KOPT-K1 (cell line): ENCODE results near the gene PDYN.

Experiments
- H3K27ac ChIP-seq: fragments of 200-600 bp; sonication (generic); 2 replicates; pipeline ENCODE4 v1.5.1; 2016; ENCODE audit warnings: antibody characterized with exemption, mild to moderate bottlenecking, low read depth, low read length; ENCODE audit not compliant: poor library complexity, severe bottlenecking
- H3K36me3 ChIP-seq: fragments of 200-600 bp; sonication (generic); 2 replicates; pipeline ENCODE4 v1.5.1; 2017; ENCODE audit warnings: antibody characterized with exemption, mild to moderate bottlenecking, low read length, moderate library complexity; ENCODE audit not compliant: insufficient read depth
- H3K9me3 ChIP-seq: fragments of 200-600 bp; sonication (generic); 2 replicates; pipeline ENCODE4 v1.5.1; 2017; ENCODE audit warnings: antibody characterized with exemption, low read length, mild to moderate bottlenecking; ENCODE audit not compliant: insufficient read depth, poor library complexity, severe bottlenecking

The PDYN gene

GRCh38 chr20:1973601-1974440 is 20.0 kb downstream of the PDYN start:
- Histone ChIP-seq H3K9me3 (no peaks in the 10 kb centered on the region), H3K36me3 (no peaks in the 10 kb centered on the region), H3K27ac (no peak overlapping the region)

GRCh38 chr20:1971893-1972586 is 21.8 kb downstream of the PDYN start:
- H3K36me3 ChIP-seq = no peaks in the 10 kb centered on the region
- no peak overlapping the region for H3K27ac ChIP-seq
- H3K9me3 ChIP-seq = no peaks in the 10 kb centered on the region

- Histone ChIP-seq H3K36me3 (no peaks in the 10 kb centered on the region), H3K27ac (no peak overlapping the region), H3K9me3 (no peaks in the 10 kb centered on the region)
Observed at GRCh38 chr20:1968964-1969363, 24.9 kb downstream of the PDYN start.

DNA sequence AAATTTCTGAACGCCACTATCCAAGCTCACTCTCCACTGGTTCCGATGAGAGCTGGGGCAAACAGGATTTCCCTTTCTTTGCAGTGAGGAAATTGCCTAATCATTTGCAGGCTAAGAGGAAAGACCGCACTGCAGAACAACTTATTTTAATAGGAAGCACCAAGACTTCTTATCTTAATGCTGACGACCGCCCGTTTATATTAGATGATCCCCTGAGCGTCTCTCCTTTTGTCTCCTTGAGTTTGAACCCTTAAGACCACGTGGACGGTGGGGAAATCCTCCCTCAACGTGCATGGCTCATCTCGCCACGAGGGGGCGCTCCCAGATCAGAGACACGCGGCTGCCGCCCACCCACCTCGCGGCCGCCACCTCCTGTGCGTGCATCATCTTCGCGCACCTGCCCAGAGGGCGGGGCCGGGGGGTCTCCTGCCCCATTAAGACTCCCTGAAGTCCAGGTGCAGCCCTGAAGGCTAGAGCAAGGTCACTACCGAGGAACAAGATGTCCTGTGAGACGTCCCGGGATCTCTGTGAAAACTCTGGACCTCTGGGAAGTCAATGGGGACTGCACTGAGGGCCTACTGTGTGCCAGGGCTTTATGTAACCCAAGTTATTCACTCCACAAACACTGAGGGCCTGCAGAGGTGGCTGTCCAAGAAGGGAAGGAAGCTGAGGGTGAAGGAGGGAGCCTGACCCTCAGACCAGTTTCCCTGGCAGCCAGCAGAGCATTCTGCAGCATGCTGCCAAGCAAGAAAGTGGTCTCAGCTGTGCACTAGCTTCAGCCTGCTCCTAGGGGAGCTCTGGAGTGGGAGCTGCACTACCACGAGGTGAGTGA is 28.1 kb downstream of the PDYN start:
- no peaks in the 10 kb centered on the region for H3K36me3 ChIP-seq
- no peak overlapping the region for H3K27ac ChIP-seq
- H3K9me3 ChIP-seq = no peaks in the 10 kb centered on the region

DNA sequence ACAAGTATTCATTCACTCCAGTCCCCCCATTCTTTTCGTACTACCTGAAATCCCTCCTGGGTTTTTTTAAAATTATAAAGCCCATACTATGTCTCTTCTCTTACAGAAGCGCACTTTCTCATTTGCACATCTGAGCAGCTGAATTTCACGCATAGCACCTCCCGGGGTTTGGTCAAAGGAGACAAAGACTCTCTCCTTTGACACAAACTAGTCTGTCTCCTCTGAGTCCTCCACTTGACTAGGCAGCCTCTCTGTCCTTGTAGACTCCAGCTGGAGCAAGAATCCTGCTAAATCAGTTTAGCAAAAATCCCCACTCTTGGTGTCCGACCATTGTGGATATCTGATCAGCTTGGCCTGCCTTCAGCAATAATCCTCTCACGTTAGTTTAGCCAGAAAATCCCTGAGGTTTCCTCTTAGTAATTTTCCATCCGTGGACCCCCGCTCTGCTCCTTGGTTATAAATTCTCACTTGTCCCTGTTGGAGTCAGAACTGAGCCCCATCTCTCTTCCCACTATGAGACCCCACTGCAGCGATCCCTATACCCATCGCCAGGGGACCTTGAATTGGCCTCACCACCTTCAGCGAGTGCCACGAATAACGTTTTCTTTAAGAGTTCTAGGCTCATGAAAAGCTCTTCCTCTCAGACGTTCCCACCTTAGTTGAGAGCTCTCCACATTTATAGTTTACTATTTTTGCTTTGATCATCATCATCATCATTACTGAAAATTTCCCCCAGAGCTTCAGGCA is 29.0 kb downstream of the PDYN start:
- H3K9me3 ChIP-seq = no peaks in the 10 kb centered on the region
- no peaks in the 10 kb centered on the region for H3K36me3 ChIP-seq
- H3K27ac ChIP-seq = no peak overlapping the region

DNA sequence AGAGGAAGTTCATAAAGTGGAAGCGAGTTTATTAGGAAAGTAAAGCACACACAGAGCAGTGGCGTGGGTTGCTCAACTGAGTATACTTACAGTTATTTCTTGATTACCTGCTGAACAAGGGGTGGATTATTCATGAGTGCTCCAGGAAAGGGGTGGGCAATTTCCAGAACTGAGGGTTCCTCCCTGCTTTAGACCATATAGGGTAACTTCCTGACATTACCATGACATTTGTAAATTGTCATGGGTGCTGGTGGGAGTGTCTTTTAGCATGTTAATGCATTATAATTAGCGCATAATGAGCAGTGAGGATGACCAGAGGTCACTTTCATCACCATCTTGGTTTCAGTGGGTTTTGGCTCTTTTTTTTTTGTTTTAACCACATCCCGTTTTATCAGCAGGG is 29.8 kb downstream of the PDYN start:
- H3K36me3 ChIP-seq = no peaks in the 10 kb centered on the region
- H3K27ac ChIP-seq = no peak overlapping the region
- no peaks in the 10 kb centered on the region for H3K9me3 ChIP-seq

GRCh38 chr20:1961374-1961773 is 32.5 kb downstream of the PDYN start:
- Histone ChIP-seq H3K36me3 (no peaks in the 10 kb centered on the region), H3K9me3 (no peaks in the 10 kb centered on the region)

GRCh38 chr20:1959156-1959555 is 34.7 kb downstream of the PDYN start:
- no peaks in the 10 kb centered on the region for H3K36me3 ChIP-seq
- H3K27ac ChIP-seq = no peak overlapping the region
- no peaks in the 10 kb centered on the region for H3K9me3 ChIP-seq

More at GRCh38 chr20:1961374-1961773, 32.5 kb downstream of the PDYN start:
- no peak overlapping the region for H3K27ac ChIP-seq

DNA sequence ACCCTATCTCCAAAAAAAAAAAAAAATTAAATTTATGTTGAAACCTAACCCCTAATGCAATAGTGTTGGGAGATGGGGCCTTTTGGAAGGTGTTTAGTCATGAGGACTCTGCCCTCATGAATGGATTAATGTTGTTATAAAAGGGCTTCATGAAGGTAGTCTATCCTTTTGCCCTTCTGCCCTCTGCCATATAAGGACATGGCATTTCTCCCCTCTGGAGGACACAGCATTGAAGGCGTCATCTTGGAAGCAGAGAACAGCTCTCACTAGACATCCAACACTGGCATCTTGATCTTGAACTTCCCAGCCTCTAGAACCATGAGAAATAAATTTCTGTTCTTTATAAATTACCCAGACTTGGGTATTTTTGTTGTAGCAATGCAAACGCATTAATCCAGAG is 35.4 kb downstream of the PDYN start:
- Histone ChIP-seq H3K9me3 (no peaks in the 10 kb centered on the region), H3K36me3 (no peaks in the 10 kb centered on the region), H3K27ac (no peak overlapping the region)

- Histone ChIP-seq H3K36me3 (no peaks in the 10 kb centered on the region), H3K27ac (no peak overlapping the region), H3K9me3 (no peaks in the 10 kb centered on the region)
Observed at GRCh38 chr20:1955217-1955616, 38.6 kb downstream of the PDYN start.

GRCh38 chr20:1953621-1954020 is 40.2 kb downstream of the PDYN start:
- Histone ChIP-seq H3K9me3 (no peaks in the 10 kb centered on the region), H3K27ac (no peak overlapping the region), H3K36me3 (no peaks in the 10 kb centered on the region)

DNA sequence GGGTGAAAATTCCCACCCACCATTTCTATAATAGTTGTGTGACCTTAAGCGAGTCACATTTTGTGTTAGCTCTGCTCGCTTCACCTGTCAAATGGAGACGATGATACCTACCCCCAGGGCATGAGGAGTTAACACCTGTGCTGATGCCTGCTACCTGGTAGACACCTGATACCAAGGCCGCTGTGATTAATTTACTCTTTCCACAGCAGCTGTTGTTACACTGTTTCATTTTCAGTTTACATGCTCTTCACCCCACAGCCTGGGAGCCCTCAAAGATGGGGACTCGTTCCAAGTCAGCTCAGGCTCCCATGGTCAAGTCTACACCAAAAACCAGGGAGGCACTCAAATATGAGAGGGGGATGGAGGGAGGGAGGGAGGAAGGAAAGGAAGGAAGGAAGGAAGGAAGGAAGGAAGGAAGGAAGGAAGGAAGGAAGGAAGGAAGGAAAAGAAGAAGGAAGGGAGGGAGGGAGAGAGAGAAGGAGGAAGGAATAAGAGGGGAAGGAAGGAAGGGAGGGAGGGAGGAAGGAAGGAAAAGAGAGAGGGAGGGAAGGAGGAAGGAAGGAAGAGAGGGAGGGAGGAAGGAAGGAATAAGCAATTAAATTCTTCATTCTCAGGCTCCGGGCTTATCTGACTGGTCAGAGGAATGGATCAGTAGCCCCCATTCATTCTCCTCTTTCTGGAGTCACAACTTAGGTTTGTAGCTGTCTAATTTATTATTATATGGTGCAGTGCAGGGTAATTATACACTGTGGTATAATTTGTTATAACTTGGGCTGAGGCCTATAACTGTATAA is 40.9 kb downstream of the PDYN start:
- no peak overlapping the region for H3K27ac ChIP-seq
- no peaks in the 10 kb centered on the region for H3K36me3 ChIP-seq
- H3K9me3 ChIP-seq = no peaks in the 10 kb centered on the region

DNA sequence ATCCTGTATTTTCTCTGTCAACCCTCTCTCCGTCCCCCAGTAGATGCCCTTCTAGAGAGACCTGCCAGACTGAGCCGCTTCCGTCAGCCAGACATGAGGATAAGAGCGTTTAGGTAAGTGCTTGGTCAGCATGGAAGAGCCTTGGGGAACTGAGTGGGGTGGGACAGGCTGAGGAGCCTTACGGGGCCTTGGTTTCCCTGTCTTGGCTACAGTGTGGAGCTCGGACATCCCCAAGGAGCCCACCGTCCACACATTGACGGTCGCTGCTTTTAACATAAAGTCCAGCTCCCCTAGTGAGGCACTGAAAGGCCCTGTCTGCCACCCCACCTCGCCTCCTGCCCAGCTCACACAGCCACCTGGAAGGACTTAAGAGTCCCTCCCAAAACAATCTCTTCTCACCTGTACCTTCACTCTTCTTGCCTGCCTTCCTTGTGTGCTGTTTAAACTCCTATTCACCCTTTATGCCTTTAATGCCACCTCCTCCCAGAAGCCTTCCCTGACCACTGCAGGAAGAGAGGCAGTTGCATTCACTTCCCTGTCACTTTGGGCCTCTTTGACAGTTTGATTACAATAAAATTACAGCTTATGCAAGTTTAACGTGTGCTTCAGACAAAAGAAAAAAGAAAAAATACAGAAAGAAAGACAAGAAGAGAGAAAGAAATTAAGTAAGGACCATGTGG is 42.3 kb downstream of the PDYN start:
- H3K27ac ChIP-seq = no peak overlapping the region

More for the DNA sequence above, 42.3 kb downstream of the PDYN start:
- Histone ChIP-seq H3K36me3 (no peaks in the 10 kb centered on the region), H3K9me3 (no peaks in the 10 kb centered on the region)
